Endothelial cell (in vitro differentiated cells): Measurements from ENCODE around the gene WT1. TPM values are rescaled to one million over a fixed set of nuclear protein-coding genes. Genes with fewer than 3 reads are reported as not detected.

Source experiments
- DNase-seq: peaks from one replicate; pipeline ENCODE4 v3.0.0; 2021; ENCODE audit warnings: low spot score
- H3K27ac Mint-ChIP-seq: one replicate; pipeline ENCODE4 v1.8.0; 2021; ENCODE audit warnings: mixed read lengths, inconsistent platforms; ENCODE audit not compliant: unreplicated experiment
- H3K27me3 Mint-ChIP-seq: one replicate; pipeline ENCODE4 v1.8.0; 2021; ENCODE audit warnings: mild to moderate bottlenecking, moderate library complexity, mixed read lengths, inconsistent platforms; ENCODE audit not compliant: unreplicated experiment
- H3K36me3 Mint-ChIP-seq: one replicate; pipeline ENCODE4 v1.8.0; 2021; ENCODE audit warnings: mild to moderate bottlenecking, low read depth, mixed read lengths, inconsistent platforms; ENCODE audit not compliant: unreplicated experiment
- H3K4me1 Mint-ChIP-seq: one replicate; pipeline ENCODE4 v1.8.0; 2021; ENCODE audit warnings: mild to moderate bottlenecking, mixed read lengths, inconsistent platforms; ENCODE audit not compliant: unreplicated experiment
- H3K4me3 Mint-ChIP-seq: one replicate; pipeline ENCODE4 v1.8.0; 2021; ENCODE audit warnings: mild to moderate bottlenecking, mixed read lengths, inconsistent platforms; ENCODE audit not compliant: unreplicated experiment
- H3K9me3 Mint-ChIP-seq: one replicate; pipeline ENCODE4 v1.8.0; 2021; ENCODE audit warnings: mixed read lengths, inconsistent platforms; ENCODE audit not compliant: unreplicated experiment
- total RNA-seq: library from RNA; stranded (reverse); fragmentation: NEBNext Ultra II Directional; extraction: Animal tissue kit (Norgen Biotek cat#: 25700); gene quantifications from one replicate; pipeline ENCODE4 v1.2.1, GENCODE V29; 2021; ENCODE audit not compliant: unreplicated experiment
- TF ChIP-seq, protein P1 (sequence below): fragments of 200-600 bp; sonication (generic); IDR thresholded peaks from one replicate; pipeline ENCODE4 v1.5.0; 2021; ENCODE audit warnings: antibody characterized with exemption; ENCODE audit not compliant: unreplicated experiment

WT1 gene
- total RNA-seq, 1 donor from 2014 or later, result not detected

DNA sequence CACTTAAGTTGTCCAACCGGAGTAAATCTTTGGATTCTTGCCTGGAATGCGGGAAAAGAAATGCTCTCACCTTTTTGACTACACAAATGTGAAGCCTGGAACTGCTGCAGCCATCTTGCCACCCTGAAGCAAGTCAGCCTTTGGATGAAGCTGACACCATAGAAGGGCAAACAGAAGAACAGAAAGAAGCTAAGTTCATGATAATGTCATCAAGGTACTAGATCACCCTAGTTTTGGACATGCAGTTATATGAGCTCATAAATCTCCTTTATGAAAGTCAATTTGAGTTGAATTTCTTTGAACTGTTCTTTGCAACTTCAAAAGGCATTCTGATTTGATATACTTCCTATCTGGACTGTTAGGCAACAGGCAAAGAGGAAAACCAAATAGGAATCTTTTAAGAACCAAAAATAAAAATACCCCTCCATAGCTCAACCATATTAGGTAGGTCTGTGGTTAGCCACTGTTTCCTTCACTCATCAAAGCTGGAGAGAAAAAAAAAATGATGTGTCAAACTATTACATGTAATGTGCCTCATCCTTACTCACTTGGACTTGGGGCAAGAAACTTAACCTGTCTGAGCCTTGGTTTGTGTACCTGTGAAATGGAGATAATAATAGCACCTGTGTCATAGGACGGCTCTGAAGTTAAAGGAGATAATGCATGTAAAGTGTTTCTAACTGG, 91.9 kb downstream of the WT1 start:
- Mint-ChIP-seq H3K36me3 (no peaks in the 10 kb centered on the region), H3K27ac (no peak overlapping the region), H3K4me3 (no peak overlapping the region), H3K27me3 (no peaks in the 10 kb centered on the region), H3K9me3 (no peaks in the 10 kb centered on the region), H3K4me1 (no peaks in the 10 kb centered on the region)
- TF ChIP-seq, protein P1, sequence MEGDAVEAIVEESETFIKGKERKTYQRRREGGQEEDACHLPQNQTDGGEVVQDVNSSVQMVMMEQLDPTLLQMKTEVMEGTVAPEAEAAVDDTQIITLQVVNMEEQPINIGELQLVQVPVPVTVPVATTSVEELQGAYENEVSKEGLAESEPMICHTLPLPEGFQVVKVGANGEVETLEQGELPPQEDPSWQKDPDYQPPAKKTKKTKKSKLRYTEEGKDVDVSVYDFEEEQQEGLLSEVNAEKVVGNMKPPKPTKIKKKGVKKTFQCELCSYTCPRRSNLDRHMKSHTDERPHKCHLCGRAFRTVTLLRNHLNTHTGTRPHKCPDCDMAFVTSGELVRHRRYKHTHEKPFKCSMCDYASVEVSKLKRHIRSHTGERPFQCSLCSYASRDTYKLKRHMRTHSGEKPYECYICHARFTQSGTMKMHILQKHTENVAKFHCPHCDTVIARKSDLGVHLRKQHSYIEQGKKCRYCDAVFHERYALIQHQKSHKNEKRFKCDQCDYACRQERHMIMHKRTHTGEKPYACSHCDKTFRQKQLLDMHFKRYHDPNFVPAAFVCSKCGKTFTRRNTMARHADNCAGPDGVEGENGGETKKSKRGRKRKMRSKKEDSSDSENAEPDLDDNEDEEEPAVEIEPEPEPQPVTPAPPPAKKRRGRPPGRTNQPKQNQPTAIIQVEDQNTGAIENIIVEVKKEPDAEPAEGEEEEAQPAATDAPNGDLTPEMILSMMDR, result no peak
- DNase-seq, result no peak

DNA sequence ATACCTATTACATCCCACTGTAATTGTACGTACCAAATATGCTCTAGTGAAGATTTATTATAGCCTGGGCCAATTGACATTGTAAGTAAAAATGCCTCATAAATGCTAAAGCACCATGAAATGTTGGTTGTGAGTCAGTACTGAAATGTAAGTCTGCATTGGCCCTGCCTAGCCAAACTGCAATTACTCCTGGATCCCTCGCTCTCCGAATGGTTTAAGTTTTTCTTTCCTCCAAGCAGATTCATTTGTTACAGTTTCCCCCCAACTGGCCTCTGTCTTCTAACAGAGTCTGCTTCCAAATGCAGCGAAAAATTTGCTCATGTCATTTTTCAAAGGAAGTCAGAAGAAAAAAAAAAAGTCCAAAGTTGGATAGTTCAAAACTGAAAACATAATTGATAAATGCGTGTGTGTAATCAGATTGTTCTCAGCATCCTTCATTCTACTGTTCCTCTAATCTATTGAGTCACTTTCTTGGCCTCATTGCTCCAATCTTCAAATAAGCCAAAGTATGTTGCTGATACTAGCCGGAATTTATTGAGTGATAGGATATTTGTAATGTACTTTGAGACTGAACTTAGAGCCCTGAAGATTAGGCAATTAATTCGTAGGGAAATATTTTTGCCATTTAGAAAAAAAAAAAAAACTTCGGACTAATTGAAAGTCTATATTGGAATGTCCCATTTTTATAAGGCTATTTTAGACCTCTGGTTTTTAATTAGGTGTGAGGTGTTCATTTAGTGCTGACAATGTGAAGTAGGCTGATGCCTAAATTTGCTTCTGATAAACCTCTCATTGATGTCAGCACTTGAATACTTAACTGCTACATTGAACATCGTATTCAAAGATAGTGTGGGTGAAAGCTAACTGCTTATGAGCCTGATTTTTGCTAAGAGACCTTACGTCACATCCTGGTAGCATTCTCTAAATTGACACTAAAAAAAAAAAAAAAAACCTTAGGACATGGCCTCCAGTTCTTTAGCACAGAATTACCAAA, 93.4 kb downstream of the WT1 start:
- H3K9me3 Mint-ChIP-seq, result no peaks in the 10 kb centered on the region

DNA sequence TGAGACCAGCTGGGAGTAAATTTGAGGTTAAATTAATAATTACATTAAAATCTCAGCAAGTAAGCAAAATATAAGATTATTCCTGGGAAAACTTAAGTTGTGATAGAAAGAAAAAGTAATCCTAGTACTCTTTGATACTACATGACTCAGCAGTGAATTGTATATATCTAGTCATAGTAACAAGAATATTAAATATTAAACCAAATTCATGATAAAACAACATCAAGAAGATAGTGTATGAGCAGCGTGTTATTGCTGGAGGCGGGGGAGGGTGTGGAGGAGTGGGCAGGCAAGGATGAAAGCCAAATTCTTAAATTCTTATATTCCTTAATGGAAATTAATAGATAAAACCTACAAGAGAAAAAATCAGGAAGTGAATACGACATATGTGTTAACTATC, 95.2 kb downstream of the WT1 start:
- H3K9me3 Mint-ChIP-seq, result no peaks in the 10 kb centered on the region
- TF ChIP-seq, protein P1, result no peak

More for the DNA sequence above, 93.4 kb downstream of the WT1 start:
- no peak overlapping the region for H3K4me3 Mint-ChIP-seq
- H3K4me1 Mint-ChIP-seq, result no peaks in the 10 kb centered on the region
- DNase-seq, result no peak
- H3K27ac Mint-ChIP-seq, result no peak overlapping the region
- H3K36me3 Mint-ChIP-seq, result no peaks in the 10 kb centered on the region
- H3K27me3 Mint-ChIP-seq, result no peaks in the 10 kb centered on the region
- TF ChIP-seq, protein P1, result no peak

More for the DNA sequence above, 95.2 kb downstream of the WT1 start:
- DNase-seq, result no peak
- Mint-ChIP-seq H3K36me3 (no peaks in the 10 kb centered on the region), H3K27me3 (peaks cover 1% of the 10 kb centered on the region), H3K4me1 (no peaks in the 10 kb centered on the region), H3K27ac (no peak overlapping the region), H3K4me3 (no peak overlapping the region)

Other genes with a start within 250 kb of the WT1 start
- 235 TPM for gene EIF3M, start 148.3 kb upstream of the WT1 start, total RNA-seq